Gastrocnemius medialis (tissue), 4 donors: ENCODE results near the gene PACSIN1. TPM values are rescaled to one million over a fixed set of nuclear protein-coding genes. Genes with fewer than 3 reads are reported as not detected.

ENCODE experiments used
- ATAC-seq, 2 donors: fragments of 150-250 bp; one replicate each; pipeline ENCODE4 v1.9.1; 2016
- DNase-seq, 2 donors: peaks; one replicate each; pipeline ENCODE4 v3.0.0-alpha.2; 2019
- H3K27ac ChIP-seq, 4 donors: fragments of 200-600 bp; sonication (generic); 1 replicate in 1 of 4; 2 replicates in 3 of 4; pipeline ENCODE4 v1.5.1; 2016 to 2018; ENCODE audit warnings: mild to moderate bottlenecking in 2 of 4, moderate library complexity in 1 of 4
- H3K27me3 ChIP-seq, 3 donors: fragments of 200-600 bp; sonication (generic) in 2 of 3; 1 replicate in 1 of 3; 2 replicates in 2 of 3; pipeline versions ENCODE4 v1.5.1 to v1.6.0; 2016 to 2019; ENCODE audit warnings: mild to moderate bottlenecking in 1 of 3, moderate library complexity in 1 of 3
- H3K36me3 ChIP-seq, 2 donors: fragments of 200-600 bp; sonication (generic) in 1 of 2; one replicate each; pipeline ENCODE4 v1.5.1; 2017 to 2018
- H3K4me1 ChIP-seq, 2 donors: fragments of 200-600 bp; sonication (generic) in 1 of 2; one replicate each; pipeline ENCODE4 v1.5.1; 2016 to 2017; ENCODE audit warnings: mild to moderate bottlenecking in 2 of 2
- H3K4me3 ChIP-seq, 4 donors: fragments of 200-600 bp; sonication (generic) in 3 of 4; 1 replicate in 1 of 4; 2 replicates in 3 of 4; pipeline ENCODE4 v1.5.1; 2016 to 2019; ENCODE audit warnings: mild to moderate bottlenecking in 2 of 4
- H3K9me3 ChIP-seq, 3 donors: fragments of 200-600 bp; sonication (generic) in 2 of 3; 1 replicate in 1 of 3; 2 replicates in 2 of 3; pipeline ENCODE4 v1.5.1; 2016 to 2019
- CTCF ChIP-seq, 5 experiments: fragments of 450-650 bp in 3 of 5; fragments of 200-600 bp in 2 of 5; sonication (generic) in 2 of 5; IDR thresholded peaks in 4 of 5; conservative IDR thresholded peaks in 1 of 5; 1 replicate in 4 of 5; 2 replicates in 1 of 5; pipeline ENCODE4 v1.5.1; 2016 to 2019; ENCODE audit warnings: antibody characterized with exemption in 5 of 5, mild to moderate bottlenecking in 3 of 5, moderate library complexity in 3 of 5
- POLR2A ChIP-seq, 2 donors: fragments of 450-650 bp; IDR thresholded peaks; one replicate each; pipeline ENCODE4 v1.6.1; 2017; ENCODE audit warnings: antibody characterized with exemption in 2 of 2, mild to moderate bottlenecking in 2 of 2, moderate library complexity in 2 of 2
- in situ Hi-C, 4 donors: fragments of 200-750 bp; cut with MboI; loops; one replicate each; pipeline versions ENCODE4 v1.15.0 to v1.8.0; 2017; ENCODE audit warnings: low sequenced_read_pairs in 4 of 4
- intact Hi-C: fragments of 100-400 bp; cut with DNase I; formaldehyde crosslinking; loops from one replicate; pipeline ENCODE4 v1.15.1; 2023; ENCODE audit warnings: low total_unique reads
- total RNA-seq, 4 donors: library from RNA; depleted of rRNA; stranded (reverse); fragments of >200 nt; gene quantifications; one replicate each; pipeline versions ENCODE4 v1.1.0 to v1.2.3, GENCODE V29; 2016

Gene PACSIN1
- total RNA-seq, 4 donors from 2014 or later: not detected

GRCh38 chr6:34466242-34467185, 638 bp downstream of the PACSIN1 start:
- Histone ChIP-seq H3K27me3 (peaks cover 11 to 21% (median 21%) of the 10 kb centered on the region in 3 donors), H3K4me3 (peak overlapping the region; percentile 38 to 47 (median 42)), H3K4me1 (peaks cover 0 to 4% of the 10 kb centered on the region in 2 donors), H3K36me3 (no peaks in the 10 kb centered on the region), H3K27ac (no peak overlapping the region), H3K9me3 (no peaks in the 10 kb centered on the region)
- DNase-seq: no peak
- intact Hi-C loops (no loop called here), in situ Hi-C loops (loop anchor here in 1 of 4 donors (25.0 kb wide), 1 partner anchor 146 kb away; no protein-coding TSS in a partner anchor)
- TF ChIP-seq POLR2A (IDR thresholded peaks at IDR 0.05): no peak
- no peak for TF ChIP-seq CTCF (IDR thresholded peaks at IDR 0.05 in 4 of 5, conservative IDR thresholded peaks at IDR 0.05 in 1 of 5)
- no peak for ATAC-seq

- in situ Hi-C loops (loop anchor here in 1 of 4 donors (25.0 kb wide), 1 partner anchor 144 kb away; no protein-coding TSS in a partner anchor), intact Hi-C loops (no loop called here)
- DNase-seq: no peak
Observed at GRCh38 chr6:34468378-34468892, 2.6 kb downstream of the PACSIN1 start.

GRCh38 chr6:34469499-34469898, 3.6 kb downstream of the PACSIN1 start:
- no peak overlapping the region for H3K4me3 ChIP-seq
- no peaks in the 10 kb centered on the region for H3K36me3 ChIP-seq
- no peak overlapping the region for H3K27ac ChIP-seq
- TF ChIP-seq POLR2A (IDR thresholded peaks at IDR 0.05) (no peak), CTCF (IDR thresholded peaks at IDR 0.05 in 4 of 5, conservative IDR thresholded peaks at IDR 0.05 in 1 of 5) (no peak)
- H3K27me3 ChIP-seq: peaks cover 9 to 21% (median 21%) of the 10 kb centered on the region in 3 donors
- no peaks in the 10 kb centered on the region for H3K9me3 ChIP-seq
- no peak for DNase-seq
- no peak for ATAC-seq
- H3K4me1 ChIP-seq: peaks cover 0 to 4% of the 10 kb centered on the region in 2 donors
- in situ Hi-C loops: loop anchor here in 1 of 4 donors (25.0 kb wide), 1 partner anchor 143 kb away; no protein-coding TSS in a partner anchor
- intact Hi-C loops: no loop called here

More at GRCh38 chr6:34468378-34468892, 2.6 kb downstream of the PACSIN1 start:
- Histone ChIP-seq H3K4me3 (no peak overlapping the region), H3K27ac (no peak overlapping the region), H3K4me1 (peaks cover 0 to 4% of the 10 kb centered on the region in 2 donors), H3K36me3 (no peaks in the 10 kb centered on the region), H3K27me3 (peaks cover 11 to 21% (median 21%) of the 10 kb centered on the region in 3 donors), H3K9me3 (no peaks in the 10 kb centered on the region)
- ATAC-seq: no peak
- TF ChIP-seq POLR2A (IDR thresholded peaks at IDR 0.05): no peak
- no peak for TF ChIP-seq CTCF (IDR thresholded peaks at IDR 0.05 in 4 of 5, conservative IDR thresholded peaks at IDR 0.05 in 1 of 5)

- Histone ChIP-seq H3K4me1 (no peaks in the 10 kb centered on the region), H3K27me3 (no peaks in the 10 kb centered on the region), H3K27ac (no peak overlapping the region), H3K36me3 (no peaks in the 10 kb centered on the region), H3K9me3 (no peaks in the 10 kb centered on the region), H3K4me3 (no peak overlapping the region)
- TF ChIP-seq CTCF (IDR thresholded peaks at IDR 0.05 in 4 of 5, conservative IDR thresholded peaks at IDR 0.05 in 1 of 5) (no peak), POLR2A (IDR thresholded peaks at IDR 0.05) (no peak)
- ATAC-seq (no peak), DNase-seq (no peak)
- intact Hi-C loops: no loop called here
- in situ Hi-C loops: loop anchor here in 1 of 4 donors (25.0 kb wide), 1 partner anchor 140 kb away; no protein-coding TSS in a partner anchor
Observed at GRCh38 chr6:34472425-34472824, 6.5 kb downstream of the PACSIN1 start.
